ENCODE results near the gene CITED4. TPM values are rescaled to one million over a fixed set of nuclear protein-coding genes. Genes with fewer than 3 reads are reported as not detected.

Gene CITED4
- total and polyA plus RNA-seq, 3 experiments from 2014 or later = 1.3 to 16.4 (median 1.7) TPM

- Histone ChIP-seq H3K4me1 (ENCODE audit: insufficient read depth, low read length) (peaks cover 11% of the 10 kb centered on the region), H3K36me3 (ENCODE audit: insufficient read depth, low read length) (no peaks in the 10 kb centered on the region), H3K27ac (ENCODE audit: low read depth, low read length) (no peak overlapping the region), H3K27me3 (ENCODE audit: insufficient read depth, low read length, poor library complexity, severe bottlenecking) (no peaks in the 10 kb centered on the region), H3K9me3 (ENCODE audit: low read length) (no peaks in the 10 kb centered on the region), H3K4me3 (ENCODE audit: low read length) (no peak overlapping the region)
- peak overlapping the region in 3 of 8 donors; percentile 3 to 51 (median 12) for H3K27ac Mint-ChIP-seq
- peaks cover 12 to 28% (median 13%) of the 10 kb centered on the region in 3 donors for H3K4me1 Mint-ChIP-seq
- H3K27me3 Mint-ChIP-seq = no peaks in the 10 kb centered on the region
- no peak for DNase-seq
- no peaks in the 10 kb centered on the region for H3K9me3 Mint-ChIP-seq
- H3K36me3 Mint-ChIP-seq = no peaks in the 10 kb centered on the region
- no peak overlapping the region for H3K4me3 Mint-ChIP-seq
- ChIA-PET CTCF (no interaction called here), POLR2A (no interaction called here)
Measured at GRCh38 chr1:40824591-40825434, 37.4 kb downstream of the CITED4 start.

- ChIA-PET CTCF (no interaction called here), POLR2A (no interaction called here)
- no peak overlapping the region for H3K4me3 Mint-ChIP-seq
Measured at GRCh38 chr1:40823983-40824382, 38.2 kb downstream of the CITED4 start.

DNA sequence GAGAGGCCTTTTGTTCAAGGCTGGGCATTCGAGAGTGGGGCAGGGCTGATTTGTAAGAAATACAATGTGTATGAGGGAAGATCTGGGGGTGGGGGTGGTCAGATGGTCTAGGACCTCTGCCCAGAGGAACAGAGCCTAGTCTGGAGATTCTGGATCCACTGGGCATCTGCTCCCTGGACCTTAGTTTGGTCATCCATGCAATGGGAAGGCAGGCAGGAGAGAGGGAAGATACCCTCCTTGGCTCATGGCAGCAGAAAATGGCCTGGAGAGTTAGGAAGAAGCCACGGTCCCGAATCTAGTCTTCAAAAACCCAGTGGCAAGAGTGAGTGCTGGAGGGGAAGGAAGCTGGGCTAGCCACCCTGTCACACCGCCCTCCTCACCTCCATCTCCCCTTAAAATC is 38.8 kb downstream of the CITED4 start:
- Mint-ChIP-seq H3K9me3 (no peaks in the 10 kb centered on the region), H3K4me1 (peaks cover 13 to 39% (median 13%) of the 10 kb centered on the region in 3 donors), H3K27me3 (no peaks in the 10 kb centered on the region), H3K36me3 (no peaks in the 10 kb centered on the region), H3K4me3 (no peak overlapping the region), H3K27ac (no peak overlapping the region)
- Histone ChIP-seq H3K4me1 (ENCODE audit: insufficient read depth, low read length) (peaks cover 11% of the 10 kb centered on the region), H3K36me3 (ENCODE audit: insufficient read depth, low read length) (no peaks in the 10 kb centered on the region), H3K9me3 (ENCODE audit: low read length) (no peaks in the 10 kb centered on the region), H3K4me3 (ENCODE audit: low read length) (no peak overlapping the region), H3K27ac (ENCODE audit: low read depth, low read length) (no peak overlapping the region), H3K27me3 (ENCODE audit: insufficient read depth, low read length, poor library complexity, severe bottlenecking) (no peaks in the 10 kb centered on the region)
- no peak for DNase-seq
- CTCF ChIA-PET = no interaction called here
- POLR2A ChIA-PET = no interaction called here

More at GRCh38 chr1:40823983-40824382, 38.2 kb downstream of the CITED4 start:
- DNase-seq = no peak
- H3K27ac Mint-ChIP-seq = peak overlapping the region in 1 of 8 donors; percentile 50
- Histone ChIP-seq H3K27ac (ENCODE audit: low read depth, low read length) (no peak overlapping the region), H3K4me1 (ENCODE audit: insufficient read depth, low read length) (peaks cover 11% of the 10 kb centered on the region), H3K27me3 (ENCODE audit: insufficient read depth, low read length, poor library complexity, severe bottlenecking) (no peaks in the 10 kb centered on the region), H3K4me3 (ENCODE audit: low read length) (no peak overlapping the region), H3K9me3 (ENCODE audit: low read length) (no peaks in the 10 kb centered on the region), H3K36me3 (ENCODE audit: insufficient read depth, low read length) (no peaks in the 10 kb centered on the region)
- H3K4me1 Mint-ChIP-seq = peaks cover 13 to 34% (median 13%) of the 10 kb centered on the region in 3 donors
- no peaks in the 10 kb centered on the region for H3K36me3 Mint-ChIP-seq
- H3K27me3 Mint-ChIP-seq = no peaks in the 10 kb centered on the region
- H3K9me3 Mint-ChIP-seq = no peaks in the 10 kb centered on the region

GRCh38 chr1:40822890-40823289 is 39.3 kb downstream of the CITED4 start:
- Mint-ChIP-seq H3K4me1 (peaks cover 13 to 42% (median 15%) of the 10 kb centered on the region in 3 donors), H3K36me3 (no peaks in the 10 kb centered on the region), H3K27me3 (no peaks in the 10 kb centered on the region), H3K4me3 (no peak overlapping the region), H3K27ac (no peak overlapping the region), H3K9me3 (no peaks in the 10 kb centered on the region)
- H3K4me3 ChIP-seq (ENCODE audit: low read length) = no peak overlapping the region
- ChIA-PET POLR2A (no interaction called here), CTCF (no interaction called here)
- H3K27ac ChIP-seq (ENCODE audit: low read depth, low read length) = no peak overlapping the region
- no peaks in the 10 kb centered on the region for H3K36me3 ChIP-seq (ENCODE audit: insufficient read depth, low read length)
- no peaks in the 10 kb centered on the region for H3K9me3 ChIP-seq (ENCODE audit: low read length)
- DNase-seq = no peak
- no peaks in the 10 kb centered on the region for H3K27me3 ChIP-seq (ENCODE audit: insufficient read depth, low read length, poor library complexity, severe bottlenecking)
- peaks cover 12% of the 10 kb centered on the region for H3K4me1 ChIP-seq (ENCODE audit: insufficient read depth, low read length)

DNA sequence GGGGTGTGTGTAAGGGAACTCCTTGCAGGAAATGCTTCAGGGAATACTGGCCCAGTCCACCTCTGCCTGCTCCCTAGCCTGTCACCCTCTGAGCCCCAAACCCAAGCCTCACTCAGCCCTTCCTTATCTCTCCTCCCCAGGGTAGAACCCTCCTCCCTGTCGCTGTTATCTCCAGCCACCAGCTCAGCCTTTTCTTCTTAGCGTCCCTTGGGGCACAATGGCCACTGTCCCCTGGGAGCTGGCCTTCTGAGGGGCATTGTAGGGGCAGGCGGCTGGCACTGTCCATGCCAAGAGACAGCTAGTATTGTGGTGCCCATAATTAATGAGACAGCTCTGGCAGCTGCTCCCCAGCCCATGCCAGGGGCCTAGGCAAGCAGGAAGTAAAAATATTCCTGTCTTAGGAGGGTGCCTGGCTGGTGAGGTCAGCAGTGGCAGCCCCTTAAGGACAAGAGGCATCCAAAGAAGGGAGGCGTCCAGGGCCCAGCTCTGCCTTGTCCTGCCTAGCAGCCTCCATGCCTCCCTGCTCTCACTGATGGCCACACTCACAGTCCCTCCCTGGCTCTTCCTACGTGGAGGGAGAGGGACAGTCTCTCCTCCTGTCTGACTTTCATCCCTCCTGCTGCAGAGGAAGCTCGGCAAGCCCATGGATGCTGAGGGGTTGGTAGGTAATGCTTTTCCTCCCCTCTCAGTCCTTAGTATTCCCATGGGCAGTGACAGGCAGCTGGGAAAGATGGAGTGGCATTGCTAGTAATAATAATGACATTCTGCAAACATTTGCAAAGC is 41.1 kb downstream of the CITED4 start:
- no peak overlapping the region for H3K4me3 Mint-ChIP-seq
- H3K27me3 Mint-ChIP-seq = no peaks in the 10 kb centered on the region
- POLR2A ChIA-PET = no interaction called here

GRCh38 chr1:40820251-40820797 is 41.8 kb downstream of the CITED4 start:
- no peaks in the 10 kb centered on the region for H3K36me3 ChIP-seq (ENCODE audit: insufficient read depth, low read length)
- H3K9me3 Mint-ChIP-seq = no peaks in the 10 kb centered on the region
- no peak for DNase-seq
- no peak overlapping the region for H3K4me3 Mint-ChIP-seq
- CTCF ChIA-PET = interaction anchor here (0.7 kb wide), 1 partner anchor 46 kb away, joined by 3 read pairs; no protein-coding TSS in a partner anchor
- no peaks in the 10 kb centered on the region for H3K27me3 ChIP-seq (ENCODE audit: insufficient read depth, low read length, poor library complexity, severe bottlenecking)
- H3K36me3 Mint-ChIP-seq = no peaks in the 10 kb centered on the region
- H3K27ac Mint-ChIP-seq = no peak overlapping the region
- H3K4me3 ChIP-seq (ENCODE audit: low read length) = no peak overlapping the region
- peaks cover 8% of the 10 kb centered on the region for H3K4me1 ChIP-seq (ENCODE audit: insufficient read depth, low read length)
- H3K27ac ChIP-seq (ENCODE audit: low read depth, low read length) = peak overlapping the region; percentile 54
- H3K27me3 Mint-ChIP-seq = no peaks in the 10 kb centered on the region
- POLR2A ChIA-PET = no interaction called here
- peaks cover 9 to 28% (median 10%) of the 10 kb centered on the region in 3 donors for H3K4me1 Mint-ChIP-seq
- no peaks in the 10 kb centered on the region for H3K9me3 ChIP-seq (ENCODE audit: low read length)

More for the DNA sequence above, 41.1 kb downstream of the CITED4 start:
- Histone ChIP-seq H3K27ac (ENCODE audit: low read depth, low read length) (peak overlapping the region; percentile 59), H3K4me1 (ENCODE audit: insufficient read depth, low read length) (peaks cover 15% of the 10 kb centered on the region), H3K4me3 (ENCODE audit: low read length) (no peak overlapping the region), H3K9me3 (ENCODE audit: low read length) (no peaks in the 10 kb centered on the region), H3K36me3 (ENCODE audit: insufficient read depth, low read length) (no peaks in the 10 kb centered on the region), H3K27me3 (ENCODE audit: insufficient read depth, low read length, poor library complexity, severe bottlenecking) (no peaks in the 10 kb centered on the region)
- H3K9me3 Mint-ChIP-seq = no peaks in the 10 kb centered on the region
- no peaks in the 10 kb centered on the region for H3K36me3 Mint-ChIP-seq
- CTCF ChIA-PET = interaction anchor here (1.1 kb wide), 1 partner anchor 49 kb away, joined by 3 read pairs; no protein-coding TSS in a partner anchor
- no peak for DNase-seq
- peaks cover 12 to 35% (median 15%) of the 10 kb centered on the region in 3 donors for H3K4me1 Mint-ChIP-seq
- peak overlapping the region in 1 of 8 donors; percentile 86 for H3K27ac Mint-ChIP-seq

- Mint-ChIP-seq H3K27me3 (no peaks in the 10 kb centered on the region), H3K27ac (peak overlapping the region in 3 of 8 donors; percentile 17 to 83 (median 41)), H3K4me3 (peak overlapping the region; percentile 58 to 93 (median 79)), H3K9me3 (no peaks in the 10 kb centered on the region), H3K36me3 (no peaks in the 10 kb centered on the region), H3K4me1 (peaks cover 4 to 18% (median 5%) of the 10 kb centered on the region in 3 donors)
- H3K27me3 ChIP-seq (ENCODE audit: insufficient read depth, low read length, poor library complexity, severe bottlenecking) = no peaks in the 10 kb centered on the region
- H3K27ac ChIP-seq (ENCODE audit: low read depth, low read length) = no peak overlapping the region
- ChIA-PET CTCF (interaction anchor here (1.2 kb wide), 1 partner anchor 134 kb away, joined by 3 read pairs; no protein-coding TSS in a partner anchor), POLR2A (interaction anchor here (0.6 to 1.2 kb wide), 3 partner anchors 43 to 1520 kb away, joined by 3 to 5 read pairs (median 3); partner anchors contain the start of gene CITED4)
- DNase-seq = no peak
- peaks cover 6% of the 10 kb centered on the region for H3K4me1 ChIP-seq (ENCODE audit: insufficient read depth, low read length)
- H3K4me3 ChIP-seq (ENCODE audit: low read length) = no peak overlapping the region
- H3K36me3 ChIP-seq (ENCODE audit: insufficient read depth, low read length) = no peaks in the 10 kb centered on the region
- no peaks in the 10 kb centered on the region for H3K9me3 ChIP-seq (ENCODE audit: low read length)
Measured at GRCh38 chr1:40819101-40819500, 43.1 kb downstream of the CITED4 start.

Measured in CD8-positive, alpha-beta memory T cell (primary cell).